Measurements from ENCODE around the gene LY86. TPM values are rescaled to one million over a fixed set of nuclear protein-coding genes. Genes with fewer than 3 reads are reported as not detected.

The LY86 gene
- total and polyA plus RNA-seq, 3 donors from 2014 or later, result 0.87 to 3.5 (median 1.6) TPM

GRCh38 chr6:6580225-6580856 lies 8.2 kb upstream of the LY86 start:
- WGBS, 2 donors, result 87% methylated on average over 6 of the region's 6 CpGs
- TF ChIP-seq CTCF (IDR thresholded peaks at IDR 0.05), result no peak
- TF ChIP-seq POLR2A (IDR thresholded peaks at IDR 0.05), result no peak
- intact Hi-C loops (cut with DNase I; ENCODE audit: low total_unique reads), result no loop called here
- no peak overlapping the region for H3K27ac ChIP-seq
- no peaks in the 10 kb centered on the region for H3K36me3 ChIP-seq (ENCODE audit: low read depth, missing control alignments)
- H3K4me1 ChIP-seq, result no peaks in the 10 kb centered on the region
- no peaks in the 10 kb centered on the region for H3K27me3 ChIP-seq
- DNase-seq, result no peak
- no peak overlapping the region for H3K4me3 ChIP-seq
- H3K9me3 ChIP-seq, result no peaks in the 10 kb centered on the region

GRCh38 chr6:6581054-6581453 lies 7.5 kb upstream of the LY86 start:
- no peak for DNase-seq
- WGBS, 2 donors, result 86% methylated on average over 3 of the region's 3 CpGs
- Histone ChIP-seq H3K27me3 (no peaks in the 10 kb centered on the region), H3K9me3 (no peaks in the 10 kb centered on the region), H3K4me1 (no peaks in the 10 kb centered on the region), H3K27ac (no peak overlapping the region), H3K36me3 (ENCODE audit: low read depth, missing control alignments) (no peaks in the 10 kb centered on the region), H3K4me3 (no peak overlapping the region)
- no peak for TF ChIP-seq CTCF (IDR thresholded peaks at IDR 0.05)
- TF ChIP-seq POLR2A (IDR thresholded peaks at IDR 0.05), result no peak
- intact Hi-C loops (cut with DNase I; ENCODE audit: low total_unique reads), result no loop called here

- Histone ChIP-seq H3K27me3 (no peaks in the 10 kb centered on the region), H3K4me3 (no peak overlapping the region), H3K36me3 (ENCODE audit: low read depth, missing control alignments) (no peaks in the 10 kb centered on the region), H3K4me1 (no peaks in the 10 kb centered on the region), H3K27ac (no peak overlapping the region), H3K9me3 (no peaks in the 10 kb centered on the region)
- DNase-seq, result no peak
- intact Hi-C loops (cut with DNase I; ENCODE audit: low total_unique reads), result no loop called here
- 89 to 94% methylated on average over 1 of the region's 1 CpG for WGBS, 2 donors
- TF ChIP-seq CTCF (IDR thresholded peaks at IDR 0.05) (no peak), POLR2A (IDR thresholded peaks at IDR 0.05) (no peak)
Observed at GRCh38 chr6:6582131-6582530, 6.4 kb upstream of the LY86 start.

- DNase-seq, result no peak
Observed at GRCh38 chr6:6583836-6584235, 4.7 kb upstream of the LY86 start.

More at GRCh38 chr6:6583836-6584235, 4.7 kb upstream of the LY86 start:
- Histone ChIP-seq H3K27me3 (no peaks in the 10 kb centered on the region), H3K4me1 (no peaks in the 10 kb centered on the region), H3K27ac (no peak overlapping the region), H3K4me3 (no peak overlapping the region), H3K36me3 (ENCODE audit: low read depth, missing control alignments) (no peaks in the 10 kb centered on the region), H3K9me3 (no peaks in the 10 kb centered on the region)
- 89 to 90% methylated on average over 2 of the region's 2 CpGs for WGBS, 2 donors
- intact Hi-C loops (cut with DNase I; ENCODE audit: low total_unique reads), result no loop called here
- no peak for TF ChIP-seq CTCF (IDR thresholded peaks at IDR 0.05)
- no peak for TF ChIP-seq POLR2A (IDR thresholded peaks at IDR 0.05)

Data from testis (tissue), 3 donors.